EL (cell line): Measurements from ENCODE around the gene FAM180A.

Experiments used
- DNase-seq: peaks from one replicate; pipeline ENCODE4 v3.0.0-alpha.2; 2016

FAM180A gene

DNA sequence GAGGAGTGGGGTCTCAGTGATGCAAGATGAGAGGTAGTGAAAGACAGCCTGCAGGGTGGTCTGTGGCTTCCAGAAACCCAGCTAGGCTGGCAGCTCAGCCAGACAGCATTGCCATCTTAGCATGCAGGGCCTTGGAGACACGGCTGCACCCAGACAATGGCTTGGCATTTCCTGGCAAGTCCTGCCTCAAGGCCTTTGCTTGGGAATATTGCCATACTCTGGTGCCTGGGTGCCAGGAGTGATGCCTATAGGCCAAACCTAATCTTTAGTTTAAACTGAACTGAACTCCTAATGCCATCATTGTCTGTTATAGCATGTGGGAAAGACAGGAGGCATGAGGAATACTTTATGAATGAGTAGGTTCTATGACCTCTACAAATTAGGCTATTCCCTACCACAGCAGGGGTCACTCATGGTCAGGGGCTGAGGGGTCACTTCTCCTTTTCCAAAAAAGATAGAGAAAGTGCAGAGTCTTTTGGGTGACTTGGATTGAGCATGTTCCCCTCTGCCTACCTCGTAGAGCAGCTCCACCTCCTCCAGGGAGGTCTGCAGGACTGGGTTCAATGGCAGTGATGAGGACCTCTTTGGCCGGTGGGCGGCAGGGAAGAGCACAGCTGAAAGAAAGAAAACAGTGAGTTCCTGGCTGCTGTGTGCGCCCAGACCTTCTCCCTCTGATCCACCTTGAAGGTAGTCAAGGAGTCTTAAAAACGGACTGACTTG, 11.9 kb downstream of the FAM180A start:
- DNase-seq = no peak

DNA sequence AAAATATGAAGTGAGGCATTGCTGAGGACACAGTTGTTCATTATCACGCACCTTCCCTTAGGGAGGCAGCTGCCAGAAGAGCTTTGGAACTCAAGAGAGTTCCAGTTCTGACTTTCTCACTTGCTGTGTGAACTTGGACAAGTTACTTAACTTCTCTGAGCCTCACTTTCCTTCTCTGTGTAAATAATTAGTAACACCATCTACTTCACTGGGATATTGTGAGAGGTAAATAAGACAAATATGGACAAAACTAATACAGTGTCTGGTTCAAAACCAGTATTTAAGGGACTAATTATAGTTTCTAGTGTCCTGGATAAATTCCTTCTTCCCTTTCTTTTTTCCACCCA, 14.3 kb downstream of the FAM180A start:
- no peak for DNase-seq

DNA sequence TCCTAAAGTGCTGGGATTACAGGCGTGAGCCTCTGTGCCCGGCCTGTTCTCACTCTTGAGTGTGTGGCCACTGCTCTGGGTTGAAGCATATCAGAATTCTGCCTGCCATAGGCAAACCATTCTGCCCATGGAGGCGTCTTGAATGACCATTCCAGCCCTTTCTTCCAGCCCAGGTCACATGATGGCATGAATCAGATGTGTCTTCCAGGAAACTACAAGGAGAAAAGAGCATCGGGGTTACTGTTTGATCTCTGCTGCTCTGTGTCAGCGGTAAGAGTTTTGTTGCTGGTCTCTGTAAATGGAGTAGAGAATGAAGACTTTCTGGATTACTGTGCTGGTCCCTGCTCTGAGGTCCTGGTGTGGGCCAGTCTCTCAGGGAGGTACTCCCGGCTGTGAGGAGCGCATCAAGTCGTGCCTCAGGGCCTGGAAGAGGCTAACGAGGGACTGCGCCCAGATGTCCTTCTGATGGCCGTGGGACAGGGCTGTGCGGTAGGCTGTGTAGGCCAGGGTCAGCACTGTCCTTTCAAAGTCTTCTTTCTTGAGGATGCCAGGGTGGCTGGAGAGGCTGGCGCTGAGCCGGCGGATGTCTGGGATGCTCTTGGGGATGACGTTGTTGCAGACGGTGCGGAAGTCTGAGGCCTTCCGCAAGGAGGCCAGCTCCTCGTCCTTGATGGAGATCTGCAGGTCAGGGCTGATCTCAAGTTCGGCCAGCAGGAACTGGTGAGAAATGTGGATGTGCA, 14.8 kb downstream of the FAM180A start:
- no peak for DNase-seq

DNA sequence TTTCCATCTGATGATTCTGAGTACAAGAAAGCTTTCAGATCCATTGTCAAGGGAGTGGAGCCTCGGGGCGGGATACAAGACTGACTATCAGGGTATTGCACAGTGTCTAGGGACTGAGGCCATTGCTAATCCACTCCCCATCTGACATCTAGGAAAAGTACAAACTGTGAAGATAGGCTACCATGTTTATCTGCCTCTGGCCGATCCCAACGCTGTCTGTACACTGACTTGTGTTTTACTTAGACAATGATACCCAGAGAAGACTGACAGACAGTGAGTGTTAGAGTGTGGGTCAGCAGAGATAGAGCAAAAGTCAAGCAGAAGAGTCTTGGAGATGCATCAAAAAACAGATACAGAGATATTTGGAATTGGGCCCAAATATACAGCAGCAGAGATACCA, 17.5 kb downstream of the FAM180A start:
- DNase-seq = no peak

DNA sequence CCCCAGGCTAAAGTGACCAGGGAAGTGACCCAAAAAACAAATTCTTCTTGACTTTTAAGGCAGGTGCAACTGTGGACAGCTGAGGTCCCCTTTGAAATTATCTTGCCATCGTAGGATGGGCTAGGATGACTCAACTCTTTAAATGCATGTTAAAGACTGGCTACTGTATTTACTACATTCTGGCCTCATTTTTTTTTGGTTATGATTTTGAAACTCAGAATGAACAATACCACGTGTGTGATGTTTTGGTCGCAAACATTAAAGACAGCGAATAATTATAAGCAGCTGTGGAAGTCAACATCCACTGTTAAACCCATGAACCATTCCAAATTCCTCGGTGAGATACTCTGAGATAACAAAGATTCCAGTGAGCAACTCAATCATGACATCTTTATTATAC, 19.4 kb downstream of the FAM180A start:
- no peak for DNase-seq

DNA sequence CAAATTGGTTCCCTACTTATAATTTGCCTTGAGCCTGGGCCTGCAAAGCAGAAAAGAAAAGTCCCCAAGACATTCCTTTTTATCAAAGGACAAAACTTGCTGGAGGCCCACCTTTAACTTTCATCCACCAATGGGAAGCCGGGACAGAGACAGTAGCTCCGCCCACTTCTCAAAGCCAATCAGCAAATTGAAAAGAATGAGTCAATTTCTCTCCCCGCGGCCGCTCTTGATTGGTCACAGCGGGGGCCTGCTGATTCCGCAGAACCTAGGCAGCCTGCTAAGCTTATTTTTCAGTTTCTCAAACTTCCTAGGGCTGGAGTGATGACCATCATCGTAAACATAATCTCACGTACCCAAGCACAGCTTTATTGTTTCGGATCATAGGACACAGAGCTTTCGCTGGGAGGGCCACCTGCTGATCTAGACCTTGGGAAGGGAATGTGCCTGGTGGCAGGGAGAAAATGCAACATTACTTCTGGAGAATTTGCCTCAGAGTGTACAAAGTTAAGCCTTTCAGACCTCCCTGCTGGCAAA, 20.4 kb downstream of the FAM180A start, which contains the start of gene SLC13A4:
TSS of gene SLC13A4 (minus strand) at position 51 of the 534 bp plus-strand sequence. CDS start 690 bp downstream, outside the sequence.
- DNase-seq = no peak

DNA sequence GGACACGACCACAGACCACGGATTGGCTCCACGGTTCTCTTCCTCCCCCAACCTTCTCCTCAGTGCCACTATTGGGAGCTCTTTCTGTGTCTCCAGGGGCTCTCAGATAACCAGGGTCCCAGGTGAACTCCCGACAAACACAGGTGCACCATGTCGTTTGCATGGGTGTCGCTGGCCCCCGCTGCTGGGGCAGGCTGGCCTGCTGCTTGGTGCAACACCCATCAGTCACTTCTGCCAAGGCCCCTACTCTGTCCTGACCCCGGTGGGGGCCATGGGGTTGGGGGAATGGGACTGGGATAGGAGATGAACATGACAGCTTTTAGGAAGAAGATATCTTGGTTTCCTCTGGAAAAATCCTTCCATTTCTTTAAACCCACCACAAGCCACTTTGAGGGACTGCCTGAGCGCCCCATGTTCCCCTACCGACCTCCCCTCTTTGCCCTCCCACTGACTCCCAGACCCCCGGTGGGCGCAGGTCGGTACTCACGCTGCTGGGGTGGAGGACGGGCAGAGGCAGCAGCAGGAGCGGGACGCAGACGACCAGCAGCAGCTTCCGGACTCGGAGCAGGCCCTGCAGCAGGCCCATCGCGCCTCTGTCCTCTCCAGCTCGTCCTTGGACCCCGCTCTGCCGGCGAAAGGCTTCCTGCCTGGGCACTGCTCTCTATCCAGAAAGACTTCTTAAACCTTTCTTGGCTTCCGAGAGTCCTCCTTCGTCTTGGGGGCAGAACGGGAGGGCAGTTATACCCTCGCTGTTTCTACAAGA, 21.5 kb downstream of the FAM180A start:
- no peak for DNase-seq

DNA sequence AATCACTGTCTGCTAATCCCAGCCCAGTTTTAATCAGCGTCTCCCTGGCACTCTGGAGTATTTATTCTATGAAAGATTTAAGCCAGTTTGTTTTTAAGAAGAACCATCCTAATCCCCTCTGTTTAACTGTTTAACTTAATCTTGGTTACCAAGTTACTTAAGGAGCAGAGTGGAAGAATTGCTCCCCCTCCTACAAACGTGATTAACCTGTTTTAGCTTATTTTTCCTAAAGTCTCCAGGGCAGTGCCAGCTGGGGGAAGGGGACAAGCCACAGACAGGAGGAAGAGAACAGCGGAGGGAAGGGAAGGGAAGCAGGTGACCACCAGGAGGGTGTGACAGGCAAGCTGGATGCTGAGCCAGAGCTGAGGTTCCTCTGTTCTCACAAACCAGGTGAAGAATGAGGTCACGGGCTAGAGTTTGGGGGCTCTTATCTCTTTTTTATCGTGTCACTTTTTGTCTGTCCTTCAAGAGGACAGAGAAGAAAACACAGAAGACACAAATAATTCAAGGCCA, 22.3 kb downstream of the FAM180A start:
- DNase-seq = no peak

DNA sequence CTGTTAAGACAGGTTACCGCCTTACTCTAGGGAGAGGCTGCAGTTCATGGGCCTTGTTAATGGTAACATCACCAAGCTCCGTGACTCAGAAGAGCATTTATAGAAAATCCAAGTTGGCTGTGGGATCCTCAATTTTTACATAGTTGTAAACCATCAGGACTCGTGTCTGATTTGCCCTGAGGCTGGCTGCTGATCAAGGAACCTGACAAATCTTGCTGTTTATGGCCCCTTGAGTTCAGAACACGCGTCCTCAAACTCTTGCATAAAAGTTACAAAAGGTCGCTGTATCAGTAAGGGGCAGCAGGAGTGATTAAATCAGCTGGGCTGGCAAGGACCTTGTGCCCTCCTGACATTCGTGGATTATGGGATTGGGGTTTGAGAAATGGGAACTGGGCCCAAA, 25.2 kb downstream of the FAM180A start:
- no peak for DNase-seq

DNA sequence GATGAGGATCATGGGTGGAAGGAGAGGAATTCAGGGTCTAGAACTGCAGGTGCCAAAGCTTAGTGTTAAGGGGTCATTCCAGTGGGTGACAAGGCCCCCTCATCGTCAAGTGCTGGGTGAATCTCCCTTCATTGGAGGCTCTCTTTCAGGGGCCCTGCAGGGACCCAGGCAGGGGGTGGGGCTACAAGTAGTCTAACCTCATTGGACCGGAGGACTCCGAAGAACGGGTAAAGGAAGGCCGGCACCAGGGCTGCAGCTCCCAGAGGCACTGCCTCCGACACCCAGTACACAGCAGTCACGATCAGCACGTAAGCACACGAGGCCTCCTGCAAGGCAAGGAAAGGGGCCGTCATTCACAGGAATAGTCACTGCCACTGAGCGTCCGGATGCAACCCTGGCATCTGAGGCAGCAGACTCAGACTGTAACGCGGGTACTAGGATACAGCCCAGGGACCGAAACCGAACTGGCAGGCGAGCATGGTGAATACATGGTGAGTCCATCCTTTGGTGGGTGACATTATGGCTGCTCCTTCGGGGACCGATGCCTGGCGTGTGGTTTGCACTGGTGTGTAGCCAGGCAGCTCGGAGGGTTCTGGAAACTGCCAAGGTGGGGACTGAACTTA, 27.3 kb downstream of the FAM180A start:
- no peak for DNase-seq

DNA sequence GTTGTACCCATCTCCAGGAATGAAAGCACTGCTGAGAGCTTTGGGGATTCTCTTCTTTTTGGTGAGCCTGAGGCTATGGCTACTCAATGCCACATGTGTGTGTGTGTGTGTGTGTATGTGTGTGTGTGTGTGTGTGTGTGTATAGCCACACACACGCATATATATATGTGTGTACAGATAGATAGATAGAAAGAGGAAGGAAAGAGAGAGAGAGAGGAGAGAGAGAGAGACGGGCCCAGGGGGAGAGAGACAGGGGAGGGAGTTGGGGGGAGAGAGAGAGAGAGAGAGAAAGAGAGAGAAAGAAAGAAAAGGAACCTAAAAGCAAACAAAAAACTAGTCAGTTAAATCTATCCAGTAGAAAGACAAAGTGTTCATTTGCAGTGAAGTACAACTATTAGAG, 28.9 kb downstream of the FAM180A start:
- no peak for DNase-seq

DNA sequence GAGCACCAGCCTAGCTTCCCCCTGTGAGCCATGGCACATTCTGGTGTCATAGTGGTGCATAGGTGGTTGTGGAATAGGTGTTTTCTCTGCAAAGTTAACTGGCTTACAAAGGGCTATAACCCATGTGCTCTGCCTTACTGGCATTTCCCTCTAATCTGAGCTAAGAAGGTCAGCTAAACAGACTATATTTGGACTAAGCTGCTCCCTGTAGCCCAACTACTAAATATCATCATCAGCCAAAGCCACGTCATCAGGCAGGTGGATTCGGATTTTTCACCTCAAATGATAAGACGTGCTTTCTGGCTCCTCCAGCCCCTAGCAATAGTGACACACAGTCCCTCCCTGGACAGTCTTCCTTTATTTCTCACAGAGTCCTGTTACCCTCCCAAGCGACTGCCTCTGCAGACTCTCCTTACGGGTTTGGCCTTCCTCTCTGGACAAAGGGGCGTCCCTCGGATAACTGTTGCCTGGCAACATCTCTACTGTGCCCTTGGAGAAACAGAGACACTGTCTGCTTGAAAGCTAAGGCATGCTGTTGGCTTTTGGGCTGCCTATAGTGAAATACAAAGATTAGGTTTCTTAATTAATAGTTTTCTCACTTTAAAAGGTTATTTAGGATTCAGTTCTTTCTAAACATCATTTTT, 29.7 kb downstream of the FAM180A start:
- no peak for DNase-seq

DNA sequence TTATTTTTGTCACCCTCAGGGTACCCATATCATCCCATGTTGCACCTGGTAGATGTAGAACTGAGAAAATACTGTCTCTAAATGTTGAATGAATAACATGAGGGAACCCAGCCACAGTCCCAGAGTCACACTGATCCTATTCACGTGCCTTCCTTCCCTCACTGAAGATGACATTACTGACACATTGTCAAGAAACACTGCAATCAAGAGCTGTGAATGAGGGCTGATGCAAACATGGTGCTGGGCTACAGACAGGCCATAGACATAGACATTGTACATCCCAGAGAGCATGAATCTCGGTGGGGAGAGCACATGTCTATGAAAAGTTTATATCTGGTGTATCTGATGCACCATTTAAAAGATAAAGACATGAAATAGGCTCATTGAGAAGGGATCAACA, 30.4 kb downstream of the FAM180A start:
- no peak for DNase-seq

DNA sequence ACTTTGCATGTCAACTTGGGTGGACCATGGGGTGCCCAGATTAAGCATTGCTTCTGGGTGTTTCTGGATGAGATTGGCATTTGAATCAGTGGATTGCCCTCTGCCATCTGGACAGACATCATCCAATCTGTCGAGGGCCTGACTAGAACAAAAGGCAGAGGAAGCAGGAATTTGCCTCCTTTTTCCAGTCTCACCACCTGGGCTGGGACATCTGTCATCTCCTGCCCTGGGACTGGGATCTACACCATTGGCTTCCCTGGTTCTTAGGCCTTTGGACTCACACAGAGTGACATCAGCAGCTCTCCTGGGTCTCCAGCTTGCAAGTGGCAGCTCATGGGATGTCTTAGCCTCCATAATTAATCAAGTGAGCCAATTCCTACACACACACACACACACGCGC, 30.9 kb downstream of the FAM180A start:
- no peak for DNase-seq

DNA sequence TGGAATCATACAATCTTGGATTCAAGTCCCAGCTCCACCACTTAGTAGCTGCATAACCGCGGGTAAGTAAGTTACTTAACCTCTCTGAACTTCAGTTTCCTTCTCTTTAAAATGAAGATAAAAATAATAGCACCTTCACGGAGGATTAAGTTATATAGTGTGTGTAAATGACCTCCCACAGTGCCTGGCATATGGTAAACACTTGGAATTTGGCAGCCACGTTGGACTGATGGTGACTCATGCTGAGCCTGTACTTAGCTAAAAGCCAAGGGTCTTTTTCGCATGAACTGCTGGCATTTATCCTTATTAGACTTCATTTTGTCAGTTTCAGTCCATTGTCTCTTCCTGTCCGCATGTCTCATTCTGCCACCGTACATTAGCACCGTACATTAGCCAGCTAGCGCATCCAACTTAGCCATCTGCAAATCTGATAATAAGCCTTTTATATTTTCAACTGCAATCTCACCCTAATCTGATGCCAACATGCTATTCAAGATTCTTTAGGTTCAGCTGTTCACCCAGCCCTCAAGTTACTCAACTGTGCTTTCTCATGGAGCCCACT, 31.9 kb downstream of the FAM180A start:
- DNase-seq = peak; percentile 94

DNA sequence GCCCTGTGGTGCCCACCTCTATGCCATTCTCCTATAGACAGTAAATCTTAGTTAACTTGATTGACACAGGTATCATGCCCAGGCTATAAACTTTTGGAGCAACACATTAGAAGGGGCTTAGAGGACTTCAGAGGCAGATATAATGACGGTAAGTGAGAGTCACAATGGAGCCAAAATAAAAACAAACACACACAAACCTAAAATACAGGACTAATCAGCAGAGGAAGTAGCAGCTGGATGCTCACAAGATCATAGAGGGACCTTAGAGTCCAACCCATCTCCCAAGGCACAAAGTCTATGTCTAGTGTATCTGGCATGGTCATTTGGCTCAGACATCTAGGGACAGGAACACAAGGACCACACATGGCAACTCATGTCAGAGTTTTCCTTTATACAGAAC, 32.9 kb downstream of the FAM180A start:
- DNase-seq = no peak

DNA sequence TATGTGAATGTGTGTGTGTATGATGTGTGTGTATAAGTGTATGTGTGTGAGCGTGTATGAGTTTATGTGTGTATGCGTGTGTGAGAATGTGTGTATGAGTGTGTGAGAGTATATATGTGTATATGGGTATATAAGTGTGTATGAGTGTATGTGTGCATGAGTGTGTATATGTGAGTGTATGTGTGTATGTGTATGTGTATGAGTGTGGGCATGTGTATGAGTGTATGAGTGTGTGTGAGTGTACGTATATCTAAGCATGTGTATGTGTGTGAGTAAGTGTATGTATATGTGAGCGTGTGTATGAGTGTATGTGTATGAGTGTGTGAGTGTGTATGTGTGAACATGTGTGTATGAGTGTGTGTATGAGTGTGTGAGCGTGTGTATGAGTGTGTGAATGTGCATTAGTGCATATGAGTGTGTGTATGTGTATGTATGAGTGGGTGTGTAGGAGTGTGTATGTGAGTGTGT, 33.5 kb downstream of the FAM180A start:
- no peak for DNase-seq

DNA sequence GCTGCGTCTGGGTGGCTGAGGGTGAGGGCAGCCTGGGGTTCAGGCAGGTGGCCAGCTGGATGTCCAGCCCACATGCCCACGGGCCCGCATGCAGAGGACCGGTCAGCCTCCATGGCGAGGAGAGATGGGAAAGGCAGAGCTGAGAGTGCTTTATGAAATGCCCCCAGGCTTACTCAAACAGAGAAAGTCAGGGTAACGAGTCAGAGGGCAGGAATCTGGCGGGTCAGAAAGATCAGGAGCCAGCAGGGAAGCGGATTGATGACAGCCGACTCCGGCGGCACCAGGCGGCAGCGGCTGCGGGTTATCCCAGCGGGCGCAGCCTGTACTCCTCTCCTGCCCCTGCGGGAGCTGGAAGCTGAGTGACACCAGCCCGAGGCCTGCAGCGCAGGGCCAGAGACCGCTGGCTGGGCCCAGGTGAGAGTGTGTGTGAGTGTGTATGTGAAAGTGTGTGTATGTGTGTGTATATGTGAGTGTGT, 34.0 kb downstream of the FAM180A start:
- DNase-seq = peak; percentile 97

DNA sequence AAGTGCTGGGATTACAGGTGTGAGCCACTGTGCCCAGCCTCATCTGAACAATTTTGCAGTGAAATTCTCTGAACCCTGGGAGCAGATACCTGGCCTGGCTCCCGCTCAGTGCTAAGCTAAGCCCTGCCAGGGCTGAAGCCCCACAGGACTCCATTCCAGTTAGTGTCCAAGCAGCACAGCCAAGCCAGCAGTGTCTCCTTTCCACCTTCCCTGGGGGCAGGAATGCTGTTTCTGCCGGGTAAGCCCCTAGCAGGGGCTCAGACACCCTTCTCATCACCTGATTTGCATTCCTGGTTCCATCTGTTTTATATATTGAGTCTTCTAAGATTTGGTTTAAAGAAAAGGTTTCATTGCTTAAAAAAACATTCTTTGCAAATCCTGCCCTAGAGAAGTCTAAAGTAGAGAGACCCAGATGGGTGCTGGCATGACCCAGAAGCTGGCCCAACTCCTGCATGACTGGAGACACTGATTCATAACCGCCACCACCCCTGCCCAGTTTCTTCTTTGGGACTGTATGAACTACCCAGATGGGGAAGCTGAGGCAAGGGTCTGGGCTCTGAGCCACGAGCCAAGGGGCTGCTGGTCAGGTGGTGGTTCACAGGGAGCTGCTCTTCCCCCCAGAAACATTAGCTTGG, 34.7 kb downstream of the FAM180A start:
- no peak for DNase-seq

DNA sequence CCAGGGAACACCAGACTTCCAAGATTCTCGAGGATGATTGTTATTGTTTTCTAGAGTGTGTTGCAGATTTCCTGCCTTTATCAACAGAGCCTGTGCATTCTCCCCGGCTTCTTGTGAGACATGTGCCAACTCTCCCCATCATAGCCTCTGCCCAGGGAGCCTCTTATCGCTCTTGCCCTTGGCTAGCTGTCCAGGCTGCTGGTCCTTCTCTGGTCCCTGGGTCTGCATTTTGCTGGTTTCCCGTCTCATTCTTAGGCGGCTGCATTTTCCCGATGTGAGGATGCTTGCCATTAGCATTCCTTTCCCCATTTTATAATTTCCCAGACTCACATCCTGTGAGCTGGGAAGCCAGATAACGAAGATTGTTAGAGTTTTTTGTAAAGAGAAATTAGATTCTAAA, 35.8 kb downstream of the FAM180A start:
- DNase-seq = no peak

DNA sequence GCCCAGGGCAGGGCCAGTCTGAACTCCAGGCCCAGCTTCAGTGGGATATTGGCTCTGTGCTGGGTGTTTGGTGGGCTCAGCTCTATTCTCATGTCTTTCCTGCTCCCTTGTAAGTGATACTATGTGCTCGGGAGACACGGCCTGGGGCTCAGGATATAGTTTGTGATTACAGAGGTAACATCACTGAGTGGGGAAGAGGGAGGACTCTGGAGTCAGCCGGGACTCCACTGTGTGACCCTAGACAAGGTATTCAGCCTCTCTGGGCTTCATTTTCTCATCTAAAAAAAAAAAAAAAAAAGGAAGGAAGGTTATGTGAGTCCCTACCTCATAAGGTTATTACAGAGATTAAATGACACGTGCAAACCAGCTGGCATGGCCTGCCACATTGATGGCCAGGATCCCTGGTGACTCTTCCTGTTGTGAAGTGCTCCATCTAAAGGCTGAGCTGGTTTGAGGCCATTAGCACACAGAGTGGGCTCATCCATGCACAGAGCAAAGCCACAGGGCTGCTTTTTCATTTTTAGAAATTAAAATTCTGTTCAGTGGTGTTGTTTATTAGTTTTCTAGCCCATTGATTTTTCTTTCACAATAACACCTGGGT, 36.3 kb downstream of the FAM180A start:
- no peak for DNase-seq
